SU-DHL-6 (cell line): Measurements from ENCODE around the gene LYSMD3.

Source experiments
- CTCF ChIP-seq: fragments of 200-600 bp; sonication (generic); IDR thresholded peaks from one replicate; pipeline ENCODE4 v1.5.1; 2017; ENCODE audit warnings: antibody characterized with exemption, mild to moderate bottlenecking, low read length, moderate library complexity; ENCODE audit not compliant: insufficient read depth, poor library complexity, severe bottlenecking
- EZH2phosphoT487 ChIP-seq: fragments of 200-600 bp; sonication (generic), shearing (Covaris generic); conservative IDR thresholded peaks from 2 replicates; pipeline ENCODE4 v1.6.1; 2018; ENCODE audit warnings: mild to moderate bottlenecking, antibody characterized with exemption, low read length, moderate library complexity, mixed read lengths

GRCh38 chr5:90488791-90489190 lies 40.6 kb downstream of the LYSMD3 start:
- TF ChIP-seq CTCF (no peak), EZH2phosphoT487 (no peak)
